Measurements from ENCODE around the gene TBC1D28.
"Not testable (repeated sequence)": the region's sequence is repeated elsewhere in the genome, so short reads cannot be mapped to it uniquely, and the experiment has no call there.

GRCh38 chr17:18681767-18682571, 37.8 kb upstream of the TBC1D28 start, which contains the start of gene FOXO3B:
- not testable (repeated sequence) for TF ChIP-seq GATA2 (CRISPR knock-in tag; IDR thresholded peaks at IDR 0.05); CTCF (IDR thresholded peaks at IDR 0.05); SMC3 (IDR thresholded peaks at IDR 0.05; ENCODE audit: low read depth, low read length); RCOR1 (IDR thresholded peaks at IDR 0.05; ENCODE audit: low read length); RFX5 (IDR thresholded peaks at IDR 0.05; ENCODE audit: low read length)
- TF ChIP-seq, protein P1, sequence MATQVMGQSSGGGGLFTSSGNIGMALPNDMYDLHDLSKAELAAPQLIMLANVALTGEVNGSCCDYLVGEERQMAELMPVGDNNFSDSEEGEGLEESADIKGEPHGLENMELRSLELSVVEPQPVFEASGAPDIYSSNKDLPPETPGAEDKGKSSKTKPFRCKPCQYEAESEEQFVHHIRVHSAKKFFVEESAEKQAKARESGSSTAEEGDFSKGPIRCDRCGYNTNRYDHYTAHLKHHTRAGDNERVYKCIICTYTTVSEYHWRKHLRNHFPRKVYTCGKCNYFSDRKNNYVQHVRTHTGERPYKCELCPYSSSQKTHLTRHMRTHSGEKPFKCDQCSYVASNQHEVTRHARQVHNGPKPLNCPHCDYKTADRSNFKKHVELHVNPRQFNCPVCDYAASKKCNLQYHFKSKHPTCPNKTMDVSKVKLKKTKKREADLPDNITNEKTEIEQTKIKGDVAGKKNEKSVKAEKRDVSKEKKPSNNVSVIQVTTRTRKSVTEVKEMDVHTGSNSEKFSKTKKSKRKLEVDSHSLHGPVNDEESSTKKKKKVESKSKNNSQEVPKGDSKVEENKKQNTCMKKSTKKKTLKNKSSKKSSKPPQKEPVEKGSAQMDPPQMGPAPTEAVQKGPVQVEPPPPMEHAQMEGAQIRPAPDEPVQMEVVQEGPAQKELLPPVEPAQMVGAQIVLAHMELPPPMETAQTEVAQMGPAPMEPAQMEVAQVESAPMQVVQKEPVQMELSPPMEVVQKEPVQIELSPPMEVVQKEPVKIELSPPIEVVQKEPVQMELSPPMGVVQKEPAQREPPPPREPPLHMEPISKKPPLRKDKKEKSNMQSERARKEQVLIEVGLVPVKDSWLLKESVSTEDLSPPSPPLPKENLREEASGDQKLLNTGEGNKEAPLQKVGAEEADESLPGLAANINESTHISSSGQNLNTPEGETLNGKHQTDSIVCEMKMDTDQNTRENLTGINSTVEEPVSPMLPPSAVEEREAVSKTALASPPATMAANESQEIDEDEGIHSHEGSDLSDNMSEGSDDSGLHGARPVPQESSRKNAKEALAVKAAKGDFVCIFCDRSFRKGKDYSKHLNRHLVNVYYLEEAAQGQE (IDR thresholded peaks at IDR 0.05; ENCODE audit: low read depth, low read length): not testable (repeated sequence)
- TF ChIP-seq MAX (IDR thresholded peaks at IDR 0.05; ENCODE audit: low read depth): peak; percentile 62
